Gastroesophageal sphincter (tissue), 3 donors: ENCODE measurements around the gene CDK8.

Experiments
- EP300 ChIP-seq: sonication (generic); formaldehyde crosslinking; IDR thresholded peaks from one replicate; pipeline ENCODE4 v1.6.1; 2017; ENCODE audit warnings: antibody characterized with exemption, mild to moderate bottlenecking
- POLR2A ChIP-seq, 2 donors: fragments of 450-650 bp; IDR thresholded peaks; one replicate each; pipeline ENCODE4 v1.6.1; 2017; ENCODE audit warnings: antibody characterized with exemption in 2 of 2, mild to moderate bottlenecking in 2 of 2, moderate library complexity in 1 of 2
- POLR2AphosphoS5 ChIP-seq: sonication (generic); formaldehyde crosslinking; IDR thresholded peaks from one replicate; pipeline ENCODE4 v1.6.1; 2017; ENCODE audit warnings: antibody characterized with exemption
- TF ChIP-seq, protein P1 (sequence below), 4 experiments: fragments of 200-600 bp in 2 of 4; fragments of 450-650 bp in 2 of 4; sonication (generic) in 1 of 4; IDR thresholded peaks; one replicate each; pipeline ENCODE4 v1.5.1; 2017 to 2019; ENCODE audit warnings: antibody characterized with exemption in 4 of 4, mild to moderate bottlenecking in 2 of 4, moderate library complexity in 2 of 4

DNA sequence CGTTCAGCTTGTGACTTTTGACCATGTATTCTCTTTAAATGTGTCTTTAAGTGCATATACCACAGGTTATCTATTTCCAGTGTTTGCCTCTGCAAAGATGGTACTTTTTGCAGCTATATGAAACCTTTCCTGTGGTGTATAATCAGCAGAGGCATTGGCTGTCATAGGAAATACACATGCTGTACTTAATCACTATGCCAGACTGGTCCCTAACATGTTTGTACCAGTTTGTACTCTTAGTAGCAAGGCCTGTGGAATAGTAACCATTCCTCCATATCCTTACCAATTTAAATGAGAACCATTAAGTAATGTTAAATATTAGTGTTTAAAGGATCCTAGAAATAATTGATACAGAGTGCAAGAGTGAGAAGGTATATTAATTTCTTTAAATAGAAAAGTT is 69.8 kb downstream of the CDK8 start:
- TF ChIP-seq POLR2AphosphoS5 (no peak), POLR2A (IDR thresholded peaks at IDR 0.05) (no peak), EP300 (no peak)
- TF ChIP-seq, protein P1, sequence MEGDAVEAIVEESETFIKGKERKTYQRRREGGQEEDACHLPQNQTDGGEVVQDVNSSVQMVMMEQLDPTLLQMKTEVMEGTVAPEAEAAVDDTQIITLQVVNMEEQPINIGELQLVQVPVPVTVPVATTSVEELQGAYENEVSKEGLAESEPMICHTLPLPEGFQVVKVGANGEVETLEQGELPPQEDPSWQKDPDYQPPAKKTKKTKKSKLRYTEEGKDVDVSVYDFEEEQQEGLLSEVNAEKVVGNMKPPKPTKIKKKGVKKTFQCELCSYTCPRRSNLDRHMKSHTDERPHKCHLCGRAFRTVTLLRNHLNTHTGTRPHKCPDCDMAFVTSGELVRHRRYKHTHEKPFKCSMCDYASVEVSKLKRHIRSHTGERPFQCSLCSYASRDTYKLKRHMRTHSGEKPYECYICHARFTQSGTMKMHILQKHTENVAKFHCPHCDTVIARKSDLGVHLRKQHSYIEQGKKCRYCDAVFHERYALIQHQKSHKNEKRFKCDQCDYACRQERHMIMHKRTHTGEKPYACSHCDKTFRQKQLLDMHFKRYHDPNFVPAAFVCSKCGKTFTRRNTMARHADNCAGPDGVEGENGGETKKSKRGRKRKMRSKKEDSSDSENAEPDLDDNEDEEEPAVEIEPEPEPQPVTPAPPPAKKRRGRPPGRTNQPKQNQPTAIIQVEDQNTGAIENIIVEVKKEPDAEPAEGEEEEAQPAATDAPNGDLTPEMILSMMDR (IDR thresholded peaks at IDR 0.05): no peak
